IMR-90 (cell line): ENCODE data around the gene PTGR2. TPM values are rescaled to one million over a fixed set of nuclear protein-coding genes. Genes with fewer than 3 reads are reported as not detected.

Experiments
- ATAC-seq: fragments of 200-7000 bp; cut with Tn5 transposase; 2 replicates; pipeline ENCODE4 v1.9.1; 2020; ENCODE audit warnings: low read depth, mild to moderate bottlenecking, moderate library complexity
- BruUV-seq: library from RNA; stranded (reverse); fragments of 400-500 nt; replicated peaks from 2 replicates; lab custom pipeline; 2021; lab: Mats Ljungman, UMichigan
- CTCF ChIA-PET: fragments of 300-600 bp; formaldehyde crosslinking; extraction: SDS; loops from one replicate; lab custom pipeline; 2021; ENCODE audit warnings: antibody characterized with exemption; lab: Yijun Ruan, JAX
- POLR2A ChIA-PET: fragments of 300-600 bp; sonication (Branson Sonifier 250); formaldehyde crosslinking; loops from one replicate; lab custom pipeline; 2022; ENCODE audit warnings: antibody characterized with exemption; ENCODE audit not compliant: unreplicated experiment; lab: Charles Lee
- DNase-seq: peaks from one replicate; pipeline ENCODE4 v3.0.0; 2013
- H2AFZ ChIP-seq: replicated peaks from 2 replicates; pipeline ENCODE3; 2013; ENCODE audit warnings: low read length, mild to moderate bottlenecking; ENCODE audit not compliant: poor library complexity
- H2AK5ac ChIP-seq: 2 replicates; pipeline ENCODE4 v1.6.1; 2013; ENCODE audit warnings: low read depth, low read length, inconsistent platforms
- H2AK9ac ChIP-seq: replicated peaks from 2 replicates; pipeline ENCODE3; 2013; ENCODE audit warnings: mild to moderate bottlenecking, low read depth, low read length, moderate library complexity; ENCODE audit not compliant: poor library complexity
- H2BK120ac ChIP-seq: 2 replicates; pipeline ENCODE4 v1.6.1; 2013; ENCODE audit warnings: low read depth, low read length, inconsistent platforms
- H2BK15ac ChIP-seq: 3 replicates; pipeline ENCODE4 v1.6.1; 2013; ENCODE audit warnings: low read depth, low read length, inconsistent platforms
- H2BK20ac ChIP-seq: 2 replicates; pipeline ENCODE4 v1.6.1; 2013; ENCODE audit warnings: low read depth, mild to moderate bottlenecking, inconsistent platforms, low read length, moderate library complexity
- H2BK5ac ChIP-seq: 2 replicates; pipeline ENCODE4 v1.6.1; 2013; ENCODE audit warnings: mild to moderate bottlenecking, low read depth, low read length, inconsistent platforms; ENCODE audit not compliant: poor library complexity, severe bottlenecking
- H3K14ac ChIP-seq: replicated peaks from 2 replicates; pipeline ENCODE4 v1.6.1; 2013; ENCODE audit warnings: low read depth, low read length, inconsistent platforms
- H3K18ac ChIP-seq: 2 replicates; pipeline ENCODE4 v1.6.1; 2013; ENCODE audit warnings: low read depth, low read length, control low read depth
- H3K23ac ChIP-seq: 2 replicates; pipeline ENCODE4 v1.6.1; 2013; ENCODE audit warnings: low read depth, low read length, inconsistent platforms
- H3K27ac ChIP-seq: 2 replicates; pipeline ENCODE4 v1.5.1; 2013; ENCODE audit warnings: mild to moderate bottlenecking, control low read depth, low read length; ENCODE audit not compliant: insufficient read depth
- H3K27me3 ChIP-seq: 2 replicates; pipeline ENCODE4 v1.6.1; 2013; ENCODE audit warnings: low read length; ENCODE audit not compliant: control insufficient read depth, insufficient read depth
- H3K36me3 ChIP-seq: 2 replicates; pipeline ENCODE4 v1.6.1; 2013; ENCODE audit warnings: low read length, mixed read lengths; ENCODE audit not compliant: control insufficient read depth, insufficient read depth
- H3K4ac ChIP-seq: 2 replicates; pipeline ENCODE4 v1.6.1; 2013; ENCODE audit warnings: low read depth, low read length, inconsistent platforms
- H3K4me1 ChIP-seq: 2 replicates; pipeline ENCODE4 v1.6.1; 2013; ENCODE audit warnings: low read length, mixed read lengths; ENCODE audit not compliant: control insufficient read depth, insufficient read depth
- H3K4me2 ChIP-seq: 2 replicates; pipeline ENCODE4 v1.6.1; 2013; ENCODE audit warnings: low read depth, mild to moderate bottlenecking, control low read depth, low read length, moderate library complexity
- H3K4me3 ChIP-seq: 2 replicates; pipeline ENCODE4 v1.5.1; 2013; ENCODE audit warnings: low read depth, mild to moderate bottlenecking, control low read depth, low read length, moderate library complexity; ENCODE audit not compliant: insufficient read depth
- H3K56ac ChIP-seq: 2 replicates; pipeline ENCODE4 v1.6.1; 2013; ENCODE audit warnings: low read length, inconsistent platforms; ENCODE audit not compliant: insufficient read depth; ENCODE audit errors: extremely low read depth
- H3K79me1 ChIP-seq, 2 experiments: 2 replicates each; pipeline ENCODE4 v1.6.1; 2013; ENCODE audit warnings: low read length in 2 of 2, inconsistent platforms in 1 of 2, low read depth in 1 of 2
- H3K9ac ChIP-seq: 2 replicates; pipeline ENCODE4 v1.6.1; 2013; ENCODE audit warnings: low read depth, low read length, control low read depth
- H3K9me1 ChIP-seq: 2 replicates; pipeline ENCODE4 v1.6.1; 2013; ENCODE audit warnings: low read length, inconsistent platforms; ENCODE audit not compliant: insufficient read depth
- H3K9me3 ChIP-seq: 2 replicates; pipeline ENCODE4 v1.6.1; 2013; ENCODE audit warnings: low read length; ENCODE audit not compliant: control insufficient read depth, insufficient read depth
- H4K20me1 ChIP-seq: 2 replicates; pipeline ENCODE4 v1.6.1; 2013; ENCODE audit warnings: low read length, inconsistent platforms; ENCODE audit not compliant: insufficient read depth
- H4K5ac ChIP-seq: 2 replicates; pipeline ENCODE4 v1.6.1; 2013; ENCODE audit warnings: mild to moderate bottlenecking, low read depth, low read length, control low read depth
- H4K8ac ChIP-seq, 2 experiments: 2 replicates each; pipeline ENCODE4 v1.6.1; 2013; ENCODE audit warnings: low read depth in 2 of 2, low read length in 2 of 2, control low read depth in 1 of 2, inconsistent platforms in 1 of 2
- H4K91ac ChIP-seq: 2 replicates; pipeline ENCODE4 v1.6.1; 2013; ENCODE audit warnings: low read depth, low read length, inconsistent platforms; ENCODE audit not compliant: insufficient read depth
- CEBPB ChIP-seq: IDR thresholded peaks from 2 replicates; pipeline ENCODE4 v1.6.1; 2012; ENCODE audit warnings: low read depth, low read length, improper control_type of control experiment
- RAD21 ChIP-seq: IDR thresholded peaks from 2 replicates; pipeline ENCODE4 v1.6.1; 2012; ENCODE audit warnings: low read length, improper control_type of control experiment
- WGBS, 2 experiments: methylation state at CpG; one replicate each; pipeline versions ENCODE4 v1.1.5 to v1.1.7; 2013; ENCODE audit warnings: missing lambda C conversion rate in 2 of 2; ENCODE audit not compliant: insufficient read length in 1 of 2; ENCODE audit errors: extremely low coverage in 2 of 2; 5-methylcytosine and 5-hydroxymethylcytosine counted together
- dilution Hi-C: fragments of 300-500 bp; cut with HindIII; formaldehyde crosslinking; loops from one replicate; pipeline ENCODE4 v1.14.3; 2018; ENCODE audit warnings: low sequenced_read_pairs; ENCODE audit not compliant: unreplicated experiment
- in situ Hi-C: fragments of 300-500 bp; cut with MboI; formaldehyde crosslinking; loops from 3 replicates; pipeline ENCODE4 v1.14.3; 2019; ENCODE audit warnings: low sequenced_read_pairs, inconsistent platforms, mixed read lengths
- intact Hi-C: fragments of 100-400 bp; cut with micrococcal nuclease; formaldehyde crosslinking; loops from 2 replicates; pipeline ENCODE4 v1.10.0; 2022
- polyA plus RNA-seq, 3 experiments: library from polyadenylated mRNA; depleted of rRNA; stranded (reverse); fragments of >200 nt; gene quantifications; 2 replicates each; pipeline ENCODE4 v1.2.3, GENCODE V29; 2012; ENCODE audit warnings: low replicate concordance in 1 of 3
- total RNA-seq: library from RNA; depleted of rRNA; stranded (reverse); fragments of >200 nt; gene quantifications from 2 replicates; pipeline ENCODE4 v1.2.3, GENCODE V29; 2012

Gene PTGR2
- total and polyA plus RNA-seq, 2 of the 4 experiments (the other 2 are of a cell fraction): 1.3 to 3.2 TPM

GRCh38 chr14:73833530-73834260 lies 17.9 kb upstream of the PTGR2 start:
- no TSS peak for BruUV-seq
- H3K4ac ChIP-seq: 0 out of 2 replicates have a peak overlapping the region, but pooled peaks have one; percentile 9
- ChIA-PET POLR2A (no interaction called here), CTCF (interaction anchor here (0.6 kb wide), 1 partner anchor 91 kb away, joined by 5 read pairs; no protein-coding TSS in a partner anchor)
- DNase-seq: peak; percentile 44
- peak overlapping the region; percentile 47; the same call in 1 of the 2 replicates for H3K27ac ChIP-seq
- no peaks in the 10 kb centered on the region for H3K36me3 ChIP-seq
- no peaks in the 10 kb centered on the region for H3K9me1 ChIP-seq
- no peak overlapping the region for H2BK5ac ChIP-seq
- dilution Hi-C loops (no loop called here), in situ Hi-C loops (no loop called here), intact Hi-C loops (no loop called here)
- H2BK15ac ChIP-seq: no peak overlapping the region
- H3K14ac ChIP-seq: no peak overlapping the region
- H3K23ac ChIP-seq: no peak overlapping the region
- peak overlapping the region; percentile 80 for H2AFZ ChIP-seq
- H3K4me2 ChIP-seq: no peak overlapping the region; the same call in 1 of the 2 replicates
- H2BK20ac ChIP-seq: no peak overlapping the region
- no peak overlapping the region for H3K56ac ChIP-seq
- H2AK5ac ChIP-seq: no peak overlapping the region
- no peak overlapping the region for H4K91ac ChIP-seq
- WGBS, 2 experiments: 41% methylated on average over 3 of the region's 9 CpGs; no CpG with 5 or more reads in 1 of the 2 experiments
- no peak overlapping the region for H2AK9ac ChIP-seq
- H3K4me3 ChIP-seq: no peak overlapping the region
- H4K20me1 ChIP-seq: no peaks in the 10 kb centered on the region
- peak overlapping the region; percentile 58; the same call in 1 of the 2 replicates for H4K5ac ChIP-seq
- TF ChIP-seq CEBPB (0 out of 2 replicates have a peak, but pooled peaks have one; percentile 33), RAD21 (no peak)
- H2BK120ac ChIP-seq: peak overlapping the region; percentile 8; the same call in 1 of the 2 replicates
- peak; percentile 71 for ATAC-seq
- no peaks in the 10 kb centered on the region for H3K9me3 ChIP-seq
- H3K4me1 ChIP-seq: peaks cover 11% of the 10 kb centered on the region
- H3K18ac ChIP-seq: peak overlapping the region; percentile 63
- H3K27me3 ChIP-seq: no peaks in the 10 kb centered on the region
- no peak overlapping the region for H3K9ac ChIP-seq
- H4K8ac ChIP-seq: peak overlapping the region in 1 of 2 experiments; percentile 11; a peak in 2 of 4 replicates
- no peaks in the 10 kb centered on the region; a peak in 1 of 4 replicates for H3K79me1 ChIP-seq
